ENCODE measurements around the gene TBC1D14. TPM values are rescaled to one million over a fixed set of nuclear protein-coding genes. Genes with fewer than 3 reads are reported as not detected.

Gene TBC1D14
- total and polyA plus RNA-seq, 9 of the 15 experiments (the other 6 are each of a cell fraction or from before 2014, with no cell fraction given) = 2.1 to 59.6 (median 44.8) TPM

- no peak for TF ChIP-seq BDP1 (IDR thresholded peaks at IDR 0.05; ENCODE audit: insufficient read depth, insufficient read length)
Measured at GRCh38 chr4:6896035-6896434, 13.6 kb upstream of the TBC1D14 start (continued).

GRCh38 chr4:6898763-6899162, 10.9 kb upstream of the TBC1D14 start:
- H3K4me3 ChIP-seq = no peak overlapping the region
- no peak for TF ChIP-seq KAT2B (IDR thresholded peaks at IDR 0.05; ENCODE audit: low read depth, low read length)
- TF ChIP-seq ETV5 (CRISPR knock-in tag; IDR thresholded peaks at IDR 0.05; ENCODE audit: low read depth) = no peak
- no peak for TF ChIP-seq BRF2 (IDR thresholded peaks at IDR 0.05; ENCODE audit: borderline replicate concordance, insufficient read depth, insufficient read length)
- no peak for TF ChIP-seq U2AF2 (optimal IDR thresholded peaks at IDR 0.05; ENCODE audit: low read depth, low read length)
- TF ChIP-seq NR2F6 (CRISPR knock-in tag; IDR thresholded peaks at IDR 0.05) = no peak
- H3K79me2 ChIP-seq (ENCODE audit: control insufficient read depth, insufficient read depth, low read length) = no peaks in the 10 kb centered on the region
- peaks cover 14 to 40% of the 10 kb centered on the region in 2 experiments; a peak in 4 of 5 replicates for H3K4me1 ChIP-seq (replicated peaks in 1 of 2; ENCODE audit: control insufficient read depth in 2 of 2, insufficient read depth in 2 of 2, low read length in 2 of 2)
- DNase-seq (ENCODE audit: extremely low read depth in 1 of 4, low spot score in 3 of 4) (no peak), ATAC-seq (no peak), FAIRE-seq (no peak)
- H2AFZ ChIP-seq (ENCODE audit: low read depth, low read length) = peak overlapping the region; percentile 17; the same call in 1 of the 2 replicates
- in situ Hi-C loops (cut with MboI) = no loop called here
- no peaks in the 10 kb centered on the region for H3K27me3 ChIP-seq (ENCODE audit: control insufficient read depth in 2 of 2, insufficient read depth in 2 of 2, low read length in 2 of 2)
- no peak overlapping the region for H3K27ac ChIP-seq (ENCODE audit: extremely low read depth, low read depth, low read length)
- H4K20me1 ChIP-seq (replicated peaks; ENCODE audit: control insufficient read depth, insufficient read depth, low read length) = no peaks in the 10 kb centered on the region
- H3K9me1 ChIP-seq (ENCODE audit: control insufficient read depth, insufficient read depth, low read length) = no peaks in the 10 kb centered on the region
- no TSS peak for BruUV-seq (replicated peaks)
- no peaks in the 10 kb centered on the region for H3K36me3 ChIP-seq (ENCODE audit: control insufficient read depth, insufficient read depth, low read length)
- no peak overlapping the region for H3K4me2 ChIP-seq (ENCODE audit: insufficient read depth, low read length)
- ChIA-PET CTCF (ENCODE audit: low intra/inter-chr PET ratio) (interaction anchor here (0.6 kb wide), 1 partner anchor 18 kb away, joined by 4 read pairs; no protein-coding TSS in a partner anchor), POLR2A (no interaction called here)
- intact Hi-C loops (cut with micrococcal nuclease) = no loop called here
- WGBS (ENCODE audit: insufficient coverage, low coverage, missing lambda C conversion rate) = 68% methylated on average over 3 of the region's 3 CpGs
- H3K9ac ChIP-seq (ENCODE audit: insufficient read depth in 1 of 2, low read depth in 2 of 2, low read length in 2 of 2) = no peak overlapping the region
- no peaks in the 10 kb centered on the region for H3K9me3 ChIP-seq (replicated peaks; ENCODE audit: control insufficient read depth, insufficient read depth, low read depth, low read length)

Measured in K562 (cell line).